C1 segment of cervical spinal cord (tissue), 14 donors: ENCODE data around the gene ARMH2.
"Not testable (repeated sequence)": the region's sequence is repeated elsewhere in the genome, so short reads cannot be mapped to it uniquely, and the experiment has no call there.

Experiments used
- DNase-seq, 14 donors: peaks; one replicate each; lab custom pipeline; 2025; lab: John Stamatoyannopoulos, UW

The ARMH2 gene

DNA sequence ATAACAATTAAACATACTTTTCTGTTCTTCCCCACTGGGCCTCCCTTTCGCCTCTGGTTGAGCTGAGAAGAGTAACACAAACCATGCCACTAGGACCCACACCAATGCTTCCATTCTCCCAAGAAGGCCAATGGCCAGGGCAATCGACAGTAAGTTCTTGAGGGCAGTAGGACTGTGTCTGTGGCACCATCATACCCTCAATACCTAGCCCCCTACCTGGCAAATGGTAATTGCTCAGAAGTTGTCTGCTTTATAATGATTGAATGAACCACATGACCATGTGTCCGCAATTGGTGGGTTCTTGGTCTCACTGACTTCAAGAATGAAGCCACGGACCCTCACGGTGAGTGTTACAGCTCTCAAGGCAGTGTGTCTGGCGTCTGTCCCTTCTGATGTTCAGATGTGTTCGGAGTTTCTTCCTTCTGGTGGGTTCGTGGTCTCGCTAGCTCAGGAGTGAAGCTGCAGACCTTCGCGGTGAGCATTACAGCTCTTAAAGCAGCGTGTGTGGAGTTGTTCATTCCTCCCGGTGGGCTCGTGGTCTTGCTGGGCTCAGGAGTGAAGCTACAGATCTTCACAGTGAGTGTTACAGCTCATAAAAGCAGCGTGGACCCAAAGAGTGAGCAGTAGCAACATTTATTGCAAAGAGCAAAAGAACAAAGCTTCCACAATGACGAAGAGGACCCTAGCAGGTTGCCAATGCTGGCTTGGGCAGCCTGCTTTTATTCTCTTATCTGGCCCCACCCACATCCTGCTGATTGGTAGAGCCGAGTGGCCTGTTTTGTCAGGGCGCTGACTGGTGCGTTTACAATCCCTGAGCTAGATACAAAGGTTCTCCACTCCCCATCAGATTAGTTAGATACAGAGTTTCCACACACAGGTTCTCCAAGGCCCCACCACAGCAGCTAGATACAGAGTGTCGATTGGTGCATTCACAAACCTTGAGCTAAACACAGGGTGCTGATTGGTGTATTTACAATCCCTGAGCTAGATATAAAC, 33.6 kb downstream of the ARMH2 start:
- not testable (repeated sequence) for DNase-seq

GRCh38 chr6:24763578-24763977, 35.1 kb downstream of the ARMH2 start:
- DNase-seq = no peak

DNA sequence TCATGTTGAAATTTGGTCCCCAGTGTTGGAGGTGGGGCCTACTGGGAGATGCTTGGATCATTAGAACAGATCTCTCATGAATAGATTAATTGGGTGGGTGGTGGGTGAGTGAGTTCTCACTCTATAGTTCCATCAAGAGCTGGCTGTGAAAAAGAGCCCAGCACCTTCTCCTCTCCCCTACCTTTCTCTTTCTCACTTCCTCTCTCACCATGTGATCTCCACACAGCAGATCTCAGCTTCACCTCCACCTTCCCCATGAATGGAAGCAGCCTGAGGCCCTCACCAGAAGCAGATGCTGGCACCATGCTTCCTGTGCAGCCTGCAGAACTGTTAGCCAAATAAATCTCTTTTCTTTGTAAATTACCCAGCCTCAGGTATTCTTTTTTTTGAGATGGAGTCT, 36.9 kb downstream of the ARMH2 start:
- DNase-seq = no peak

DNA sequence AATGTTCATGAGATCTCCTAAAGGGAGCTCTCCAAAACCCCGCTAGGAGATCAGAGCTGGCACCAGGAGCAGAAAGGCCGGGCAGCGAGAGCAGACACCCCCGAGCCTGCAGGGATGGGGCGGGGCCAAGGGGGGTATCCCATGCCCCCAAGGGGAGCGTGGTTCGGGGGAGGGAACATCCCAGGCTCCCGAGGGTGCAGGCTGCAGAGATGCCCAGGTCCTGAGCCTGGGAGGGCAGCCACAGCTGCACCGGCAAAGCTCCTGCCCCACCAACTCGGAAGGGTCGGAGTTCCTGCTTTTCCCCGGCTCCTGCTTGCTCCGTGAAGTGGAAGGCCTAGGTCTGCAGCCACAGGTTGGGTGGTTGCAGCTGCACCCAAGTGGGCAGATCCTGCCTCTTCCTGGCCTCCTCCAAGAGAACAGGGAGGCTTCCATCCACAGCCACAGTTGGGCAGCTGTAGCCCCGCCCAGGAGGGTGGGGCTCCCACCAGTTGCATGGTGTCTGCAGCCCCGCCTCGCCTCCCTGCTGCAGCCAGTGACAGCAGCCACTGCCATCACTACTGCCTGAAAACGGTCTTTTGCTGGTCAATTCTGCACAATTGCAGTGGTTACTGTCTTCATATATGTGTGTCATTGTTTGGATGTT, 37.4 kb downstream of the ARMH2 start:
- DNase-seq = no peak

DNA sequence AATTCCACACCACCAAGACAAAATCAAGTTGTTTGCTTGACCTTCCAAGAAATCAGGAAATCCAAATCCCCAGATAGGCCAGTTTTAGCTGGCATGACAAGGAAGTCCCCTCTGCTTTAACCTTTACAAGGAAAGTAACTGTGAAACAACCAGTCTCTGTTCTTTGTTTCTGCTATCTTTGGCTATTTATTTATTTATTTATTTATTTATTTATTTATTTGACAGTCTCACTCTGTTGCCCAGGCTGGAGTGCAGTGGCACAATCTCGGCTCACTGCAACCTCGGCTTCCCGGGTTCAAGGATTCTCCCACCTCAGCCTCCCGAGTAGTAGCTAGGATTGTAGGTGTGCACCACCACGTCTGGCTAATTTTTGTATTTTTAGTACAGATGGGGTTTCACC, 38.5 kb downstream of the ARMH2 start:
- no peak for DNase-seq

- DNase-seq = no peak
Observed at GRCh38 chr6:24759718-24760117, 39.0 kb downstream of the ARMH2 start.

- no peak for DNase-seq
Observed at GRCh38 chr6:24757611-24758010, 41.1 kb downstream of the ARMH2 start.

DNA sequence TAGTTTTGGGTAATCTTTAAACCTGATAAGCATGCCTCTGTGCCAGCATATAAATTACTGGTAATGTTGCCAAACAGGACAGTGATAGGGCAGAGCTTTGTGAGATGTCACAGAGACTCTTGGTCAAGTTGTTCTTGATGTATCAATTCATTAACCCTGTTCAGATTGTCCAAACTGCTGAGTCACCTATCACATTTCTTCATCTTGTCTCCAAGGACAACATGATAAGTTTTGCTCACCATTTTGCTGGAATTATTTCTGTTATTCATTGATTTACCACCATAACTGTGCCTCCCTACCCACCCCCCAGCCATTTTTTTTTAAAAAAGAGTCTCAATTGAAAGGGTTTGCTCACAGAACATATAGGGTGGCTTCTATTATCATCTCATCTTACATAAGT, 43.4 kb downstream of the ARMH2 start:
- DNase-seq = no peak

- DNase-seq = not testable (repeated sequence)
Observed at GRCh38 chr6:24754378-24754777, 44.3 kb downstream of the ARMH2 start.

GRCh38 chr6:24753545-24753944, 45.2 kb downstream of the ARMH2 start:
- DNase-seq = no peak

DNA sequence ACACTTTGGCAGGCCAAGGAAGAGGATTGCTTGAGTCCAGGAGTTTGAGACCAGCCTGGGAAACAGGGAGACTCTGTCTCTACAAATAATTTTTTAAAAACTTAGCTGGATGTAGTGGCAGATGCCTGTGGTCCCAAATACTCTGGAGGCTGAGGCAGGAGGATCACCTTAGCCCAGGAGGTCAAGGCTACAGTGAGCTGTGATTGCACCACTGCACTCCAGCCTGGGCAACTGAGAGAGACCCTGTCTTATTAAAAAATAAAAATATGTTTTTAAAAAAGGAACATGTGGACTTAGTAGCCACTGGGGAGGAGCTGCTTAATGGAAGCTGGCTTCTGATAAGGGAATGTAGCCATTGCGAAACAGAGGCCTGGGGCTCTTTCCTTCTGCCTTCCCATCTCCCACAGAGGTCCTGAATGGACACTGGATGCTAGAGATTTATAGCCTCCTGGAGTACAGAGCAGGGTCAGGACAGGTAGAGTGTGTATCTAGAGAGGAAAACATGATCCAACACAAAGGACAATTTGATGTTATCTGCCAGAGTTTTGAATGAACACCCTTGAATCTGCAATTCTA, 45.7 kb downstream of the ARMH2 start:
- no peak for DNase-seq

- no peak for DNase-seq
Observed at GRCh38 chr6:24752503-24752902, 46.2 kb downstream of the ARMH2 start.

DNA sequence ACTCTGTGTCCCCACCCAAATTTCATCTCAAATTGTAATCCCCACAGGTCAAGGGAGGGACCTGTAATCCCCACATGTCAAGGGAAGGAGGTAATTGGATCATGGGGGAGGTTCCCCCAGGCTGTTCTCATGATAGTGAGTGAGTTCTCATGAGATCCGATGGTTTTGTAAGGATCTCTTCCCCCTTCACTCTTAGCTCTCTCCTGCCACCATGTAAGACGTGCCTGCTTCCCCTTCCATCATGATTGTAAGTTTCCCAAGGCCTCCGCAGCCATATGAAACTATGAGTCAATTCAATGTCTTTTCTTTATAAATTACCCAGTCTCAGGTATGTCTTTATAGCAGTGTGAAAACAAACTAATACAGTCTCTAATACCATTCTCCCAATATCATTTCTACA, 47.8 kb downstream of the ARMH2 start:
- not testable (repeated sequence) for DNase-seq

DNA sequence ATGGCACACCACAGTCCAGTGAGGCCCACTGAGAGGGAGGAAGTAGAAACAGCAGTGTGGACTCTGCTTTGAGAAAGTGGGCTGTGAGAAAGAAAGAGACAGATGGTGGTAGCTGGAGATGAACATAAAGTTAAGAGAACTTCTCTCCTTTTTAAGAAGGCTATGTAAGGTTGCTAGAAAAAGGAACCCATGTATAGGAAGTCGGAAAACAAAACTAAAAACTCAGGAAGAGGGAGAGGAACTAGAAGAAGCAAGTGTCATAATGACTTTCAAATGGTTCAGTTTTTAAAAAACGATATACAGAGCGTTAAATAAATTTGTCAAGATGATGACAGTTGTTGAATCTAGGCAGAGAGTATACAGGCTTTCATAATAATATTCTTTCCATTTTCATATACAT, 49.4 kb downstream of the ARMH2 start:
- no peak for DNase-seq
